Measurements from ENCODE around the gene NRG3.

DNA sequence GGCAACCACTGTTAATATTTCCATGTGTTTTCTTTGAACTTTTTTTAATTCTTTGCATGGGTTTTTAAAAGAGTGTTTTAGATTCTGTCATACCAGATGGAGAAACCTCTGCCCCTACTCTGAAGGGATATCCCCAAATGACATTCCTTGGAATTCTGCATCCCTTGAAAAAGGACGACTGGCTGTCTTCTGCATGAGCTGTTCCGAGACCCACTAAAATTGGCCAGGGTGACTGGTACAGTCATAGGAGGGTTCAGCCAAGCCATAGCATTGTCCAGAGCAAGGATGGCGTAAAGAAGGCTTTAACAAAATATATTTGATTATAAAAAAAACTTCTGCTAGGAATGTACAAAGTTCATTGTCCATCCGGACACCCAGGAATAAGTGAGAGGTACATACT is 952.9 kb downstream of the NRG3 start:
- TF ChIP-seq, protein P1, sequence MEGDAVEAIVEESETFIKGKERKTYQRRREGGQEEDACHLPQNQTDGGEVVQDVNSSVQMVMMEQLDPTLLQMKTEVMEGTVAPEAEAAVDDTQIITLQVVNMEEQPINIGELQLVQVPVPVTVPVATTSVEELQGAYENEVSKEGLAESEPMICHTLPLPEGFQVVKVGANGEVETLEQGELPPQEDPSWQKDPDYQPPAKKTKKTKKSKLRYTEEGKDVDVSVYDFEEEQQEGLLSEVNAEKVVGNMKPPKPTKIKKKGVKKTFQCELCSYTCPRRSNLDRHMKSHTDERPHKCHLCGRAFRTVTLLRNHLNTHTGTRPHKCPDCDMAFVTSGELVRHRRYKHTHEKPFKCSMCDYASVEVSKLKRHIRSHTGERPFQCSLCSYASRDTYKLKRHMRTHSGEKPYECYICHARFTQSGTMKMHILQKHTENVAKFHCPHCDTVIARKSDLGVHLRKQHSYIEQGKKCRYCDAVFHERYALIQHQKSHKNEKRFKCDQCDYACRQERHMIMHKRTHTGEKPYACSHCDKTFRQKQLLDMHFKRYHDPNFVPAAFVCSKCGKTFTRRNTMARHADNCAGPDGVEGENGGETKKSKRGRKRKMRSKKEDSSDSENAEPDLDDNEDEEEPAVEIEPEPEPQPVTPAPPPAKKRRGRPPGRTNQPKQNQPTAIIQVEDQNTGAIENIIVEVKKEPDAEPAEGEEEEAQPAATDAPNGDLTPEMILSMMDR (IDR thresholded peaks at IDR 0.05), result no peak
- TF ChIP-seq POLR2A (IDR thresholded peaks at IDR 0.05), result no peak
